ENCODE measurements around the gene BABAM2.

- TF ChIP-seq POLR2A (conservative IDR thresholded peaks at IDR 0.05) (no peak), USF1 (CRISPR knock-in tag; IDR thresholded peaks at IDR 0.05) (no peak), FUS (optimal IDR thresholded peaks at IDR 0.05; ENCODE audit: low read depth, low read length) (no peak), SP1 (CRISPR knock-in tag; IDR thresholded peaks at IDR 0.05) (no peak), RAD21 (CRISPR knock-in tag; conservative IDR thresholded peaks at IDR 0.05 in 1 of 2, IDR thresholded peaks at IDR 0.05 in 1 of 2) (no peak), BMI1 (IDR thresholded peaks at IDR 0.05; ENCODE audit: low read length) (no peak), RFX5 (IDR thresholded peaks at IDR 0.05; ENCODE audit: low read depth, low read length) (no peak), EP300 (IDR thresholded peaks at IDR 0.05; ENCODE audit: low read length) (peak; percentile 67), CTCF (IDR thresholded peaks at IDR 0.05 in 2 of 3, conservative IDR thresholded peaks at IDR 0.05 in 1 of 3; ENCODE audit: insufficient read depth in 2 of 3, low read depth in 1 of 3, low read length in 3 of 3) (no peak), FOS (IDR thresholded peaks at IDR 0.05; ENCODE audit: extremely low read depth, insufficient read length) (no peak)
- TF ChIP-seq, protein P1, sequence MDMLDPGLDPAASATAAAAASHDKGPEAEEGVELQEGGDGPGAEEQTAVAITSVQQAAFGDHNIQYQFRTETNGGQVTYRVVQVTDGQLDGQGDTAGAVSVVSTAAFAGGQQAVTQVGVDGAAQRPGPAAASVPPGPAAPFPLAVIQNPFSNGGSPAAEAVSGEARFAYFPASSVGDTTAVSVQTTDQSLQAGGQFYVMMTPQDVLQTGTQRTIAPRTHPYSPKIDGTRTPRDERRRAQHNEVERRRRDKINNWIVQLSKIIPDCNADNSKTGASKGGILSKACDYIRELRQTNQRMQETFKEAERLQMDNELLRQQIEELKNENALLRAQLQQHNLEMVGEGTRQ (CRISPR knock-in tag; IDR thresholded peaks at IDR 0.05): no peak
Measured at GRCh38 chr2:27925766-27926472, 35.4 kb downstream of the BABAM2 start.
